ENCODE data around the gene NPAT. TPM values are rescaled to one million over a fixed set of nuclear protein-coding genes. Genes with fewer than 3 reads are reported as not detected.

NPAT gene
- total RNA-seq, 4 donors from 2014 or later, result 14.0 to 30.6 (median 14.6) TPM

DNA sequence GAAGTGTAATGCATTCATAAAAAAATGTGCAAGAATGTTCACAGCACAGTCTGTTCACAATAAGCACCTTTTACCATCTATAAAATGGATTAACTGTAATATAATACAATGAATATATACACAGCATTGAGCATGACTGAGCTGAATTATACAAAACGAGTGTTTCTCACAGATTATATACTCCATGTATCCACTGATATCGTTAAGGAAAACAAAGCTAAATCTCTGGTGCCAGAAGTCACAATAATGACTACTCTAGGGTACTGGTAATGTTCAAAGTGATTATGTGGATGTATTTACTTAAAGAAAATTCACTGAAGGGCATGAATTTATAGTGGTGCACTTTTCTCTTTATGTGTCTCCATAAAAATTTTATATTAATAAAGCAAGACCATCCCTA lies 67.8 kb downstream of the NPAT start:
- Histone ChIP-seq H3K9me3 (no peaks in the 10 kb centered on the region), H3K4me1 (no peaks in the 10 kb centered on the region), H3K36me3 (peaks cover 63% of the 10 kb centered on the region), H3K27ac (no peak overlapping the region), H3K27me3 (no peaks in the 10 kb centered on the region), H3K4me3 (no peak overlapping the region)
- no peak for DNase-seq (ENCODE audit: low spot score in 2 of 2)
- TF ChIP-seq EP300 (IDR thresholded peaks at IDR 0.05) (no peak), POLR2AphosphoS5 (IDR thresholded peaks at IDR 0.05) (no peak), POLR2A (IDR thresholded peaks at IDR 0.05) (no peak)
- TF ChIP-seq, protein P1, sequence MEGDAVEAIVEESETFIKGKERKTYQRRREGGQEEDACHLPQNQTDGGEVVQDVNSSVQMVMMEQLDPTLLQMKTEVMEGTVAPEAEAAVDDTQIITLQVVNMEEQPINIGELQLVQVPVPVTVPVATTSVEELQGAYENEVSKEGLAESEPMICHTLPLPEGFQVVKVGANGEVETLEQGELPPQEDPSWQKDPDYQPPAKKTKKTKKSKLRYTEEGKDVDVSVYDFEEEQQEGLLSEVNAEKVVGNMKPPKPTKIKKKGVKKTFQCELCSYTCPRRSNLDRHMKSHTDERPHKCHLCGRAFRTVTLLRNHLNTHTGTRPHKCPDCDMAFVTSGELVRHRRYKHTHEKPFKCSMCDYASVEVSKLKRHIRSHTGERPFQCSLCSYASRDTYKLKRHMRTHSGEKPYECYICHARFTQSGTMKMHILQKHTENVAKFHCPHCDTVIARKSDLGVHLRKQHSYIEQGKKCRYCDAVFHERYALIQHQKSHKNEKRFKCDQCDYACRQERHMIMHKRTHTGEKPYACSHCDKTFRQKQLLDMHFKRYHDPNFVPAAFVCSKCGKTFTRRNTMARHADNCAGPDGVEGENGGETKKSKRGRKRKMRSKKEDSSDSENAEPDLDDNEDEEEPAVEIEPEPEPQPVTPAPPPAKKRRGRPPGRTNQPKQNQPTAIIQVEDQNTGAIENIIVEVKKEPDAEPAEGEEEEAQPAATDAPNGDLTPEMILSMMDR (IDR thresholded peaks at IDR 0.05), result no peak
- 84% methylated on average over 2 of the region's 2 CpGs for WGBS

DNA sequence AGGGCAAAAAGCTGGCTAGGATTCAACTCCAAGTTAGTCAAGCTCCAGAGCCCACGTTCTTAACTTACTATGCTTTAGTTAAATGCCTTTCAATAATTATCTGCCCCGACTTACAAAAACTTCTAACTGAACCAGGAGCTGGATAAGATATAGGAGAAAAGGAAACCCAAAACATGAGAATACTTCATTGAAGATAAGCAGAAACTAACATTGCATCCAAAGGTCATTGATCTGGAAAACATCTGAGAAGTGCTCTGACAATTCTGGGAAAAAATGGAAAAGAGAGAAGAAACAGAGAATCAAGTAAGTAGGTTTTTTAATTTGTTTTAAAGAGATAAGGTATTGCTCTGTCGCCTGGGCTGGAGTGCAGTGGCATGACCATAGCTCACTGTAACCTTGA lies 73.9 kb downstream of the NPAT start:
- 83% methylated on average over 3 of the region's 3 CpGs for WGBS
- H3K27ac ChIP-seq, result no peak overlapping the region
- TF ChIP-seq POLR2A (IDR thresholded peaks at IDR 0.05) (no peak), EP300 (IDR thresholded peaks at IDR 0.05) (no peak), POLR2AphosphoS5 (IDR thresholded peaks at IDR 0.05) (no peak)
- TF ChIP-seq, protein P1 (IDR thresholded peaks at IDR 0.05), result no peak

DNA sequence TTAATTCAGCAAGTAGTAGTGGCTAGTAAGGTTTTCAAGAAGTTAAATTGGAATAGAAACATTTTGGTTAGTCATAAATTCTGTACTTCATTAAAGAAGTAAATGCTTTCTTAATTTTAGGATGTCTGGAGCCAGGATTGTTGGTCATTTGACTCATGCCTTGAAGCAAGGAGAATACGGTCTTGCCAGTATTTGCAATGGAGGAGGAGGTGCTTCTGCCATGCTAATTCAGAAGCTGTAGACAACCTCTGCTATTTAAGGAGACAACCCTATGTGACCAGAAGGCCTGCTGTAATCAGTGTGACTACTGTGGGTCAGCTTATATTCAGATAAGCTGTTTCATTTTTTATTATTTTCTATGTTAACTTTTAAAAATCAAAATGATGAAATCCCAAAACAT lies 75.3 kb downstream of the NPAT start:
- H3K36me3 ChIP-seq, result peaks cover 97% of the 10 kb centered on the region
- 66% methylated on average over 1 of the region's 1 CpG for WGBS
- H3K27ac ChIP-seq, result no peak overlapping the region
- no peak for DNase-seq (ENCODE audit: low spot score in 2 of 2)
- no peaks in the 10 kb centered on the region for H3K27me3 ChIP-seq
- H3K9me3 ChIP-seq, result no peaks in the 10 kb centered on the region
- TF ChIP-seq POLR2AphosphoS5 (IDR thresholded peaks at IDR 0.05) (no peak), EP300 (IDR thresholded peaks at IDR 0.05) (no peak), POLR2A (IDR thresholded peaks at IDR 0.05) (no peak)
- TF ChIP-seq, protein P1 (IDR thresholded peaks at IDR 0.05), result no peak
- H3K4me1 ChIP-seq, result no peaks in the 10 kb centered on the region
- no peak overlapping the region for H3K4me3 ChIP-seq

More for the DNA sequence above, 73.9 kb downstream of the NPAT start:
- no peaks in the 10 kb centered on the region for H3K4me1 ChIP-seq
- no peaks in the 10 kb centered on the region for H3K9me3 ChIP-seq
- DNase-seq (ENCODE audit: low spot score in 2 of 2), result no peak
- no peak overlapping the region for H3K4me3 ChIP-seq
- peaks cover 89% of the 10 kb centered on the region for H3K36me3 ChIP-seq
- H3K27me3 ChIP-seq, result no peaks in the 10 kb centered on the region

DNA sequence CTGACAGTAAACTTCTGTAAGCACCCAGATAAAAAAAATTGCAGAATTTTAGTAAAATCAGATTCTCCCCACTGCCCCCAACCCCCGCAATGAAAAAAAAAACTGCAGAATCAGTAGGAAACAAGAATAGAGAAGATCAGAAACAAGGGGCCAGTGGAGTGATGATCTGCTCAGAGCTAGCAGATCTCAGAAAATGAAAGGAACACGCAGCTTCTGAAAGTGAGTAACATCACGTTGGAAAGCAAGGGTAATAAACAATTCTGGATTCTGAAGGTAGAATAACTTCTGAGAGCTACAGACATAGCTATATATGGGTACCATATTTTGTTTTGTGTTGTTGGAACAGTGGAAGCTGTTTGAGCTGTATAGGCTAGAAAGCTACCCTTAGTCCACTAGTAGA lies 77.8 kb downstream of the NPAT start:
- no peaks in the 10 kb centered on the region for H3K27me3 ChIP-seq
- WGBS, result 92% methylated on average over 3 of the region's 3 CpGs
- H3K4me3 ChIP-seq, result no peak overlapping the region
- DNase-seq (ENCODE audit: low spot score in 2 of 2), result no peak
- H3K27ac ChIP-seq, result no peak overlapping the region
- H3K4me1 ChIP-seq, result no peaks in the 10 kb centered on the region
- TF ChIP-seq POLR2A (IDR thresholded peaks at IDR 0.05) (no peak), POLR2AphosphoS5 (IDR thresholded peaks at IDR 0.05) (no peak), EP300 (IDR thresholded peaks at IDR 0.05) (no peak)
- TF ChIP-seq, protein P1 (IDR thresholded peaks at IDR 0.05), result no peak
- no peaks in the 10 kb centered on the region for H3K9me3 ChIP-seq
- peaks cover 97% of the 10 kb centered on the region for H3K36me3 ChIP-seq

GRCh38 chr11:108142304-108142703 lies 80.1 kb downstream of the NPAT start:
- WGBS, result 94% methylated on average over 7 of the region's 7 CpGs
- H3K36me3 ChIP-seq, result peaks cover 87% of the 10 kb centered on the region

GRCh38 chr11:108137212-108137611 lies 85.2 kb downstream of the NPAT start:
- Histone ChIP-seq H3K36me3 (peaks cover 58% of the 10 kb centered on the region), H3K9me3 (no peaks in the 10 kb centered on the region), H3K4me3 (no peak overlapping the region), H3K27ac (no peak overlapping the region), H3K4me1 (peaks cover 19% of the 10 kb centered on the region), H3K27me3 (no peaks in the 10 kb centered on the region)
- TF ChIP-seq, protein P1 (IDR thresholded peaks at IDR 0.05), result no peak
- TF ChIP-seq POLR2AphosphoS5 (IDR thresholded peaks at IDR 0.05) (no peak), POLR2A (IDR thresholded peaks at IDR 0.05) (no peak), EP300 (IDR thresholded peaks at IDR 0.05) (no peak)
- DNase-seq (ENCODE audit: low spot score in 2 of 2), result no peak
- 91% methylated on average over 1 of the region's 1 CpG for WGBS

More at GRCh38 chr11:108142304-108142703, 80.1 kb downstream of the NPAT start:
- no peaks in the 10 kb centered on the region for H3K27me3 ChIP-seq
- H3K4me1 ChIP-seq, result no peaks in the 10 kb centered on the region
- DNase-seq (ENCODE audit: low spot score in 2 of 2), result no peak
- no peaks in the 10 kb centered on the region for H3K9me3 ChIP-seq
- no peak overlapping the region for H3K27ac ChIP-seq
- no peak for TF ChIP-seq EP300 (IDR thresholded peaks at IDR 0.05)
- TF ChIP-seq POLR2A (IDR thresholded peaks at IDR 0.05), result no peak
- TF ChIP-seq POLR2AphosphoS5 (IDR thresholded peaks at IDR 0.05), result no peak
- H3K4me3 ChIP-seq, result no peak overlapping the region

Measured in suprapubic skin (tissue), 4 donors.